HepG2 (cell line): Measurements from ENCODE around the gene SIRPA. TPM values are rescaled to one million over a fixed set of nuclear protein-coding genes. Genes with fewer than 3 reads are reported as not detected.
A peak's percentile ranks its signal among the peaks of the same experiment; 100 is the strongest.

ENCODE experiments used
- CEBPB ChIP-seq: IDR thresholded peaks from 2 replicates; pipeline ENCODE4 v1.6.1; 2011; ENCODE audit warnings: low read depth, low read length, improper control_type of control experiment, borderline replicate concordance
- CEBPG ChIP-seq: IDR thresholded peaks from 2 replicates; pipeline ENCODE4 v1.6.1; 2016
- HDAC1 ChIP-seq: sonication (generic); formaldehyde crosslinking; IDR thresholded peaks from 2 replicates; pipeline ENCODE4 v1.5.1; 2020; ENCODE audit warnings: mild to moderate bottlenecking, missing genetic modification reagents
- HNRNPL ChIP-seq: fragments of 200-400 bp; formaldehyde crosslinking; IDR thresholded peaks from 2 replicates; pipeline ENCODE4 v1.6.1; 2017; ENCODE audit warnings: mild to moderate bottlenecking, low read depth, low read length
- IKZF4 ChIP-seq: sonication (generic); formaldehyde crosslinking; IDR thresholded peaks from 2 replicates; pipeline ENCODE4 v1.5.1; 2020; ENCODE audit warnings: borderline replicate concordance, mild to moderate bottlenecking, low read depth, missing genetic modification reagents; ENCODE audit errors: not compliant biosample characterization
- JUND ChIP-seq: sonication (generic); formaldehyde crosslinking; IDR thresholded peaks from 2 replicates; pipeline ENCODE4 v1.8.0; 2022; ENCODE audit warnings: mild to moderate bottlenecking, missing genetic modification reagents
- MTA3 ChIP-seq: sonication (generic); formaldehyde crosslinking; IDR thresholded peaks from 2 replicates; pipeline ENCODE4 v1.4.0; 2020; ENCODE audit warnings: missing genetic modification reagents
- NR2F1 ChIP-seq, 2 experiments: fragments of 450-650 bp in 1 of 2; formaldehyde crosslinking in 1 of 2; IDR thresholded peaks; 2 replicates each; pipeline versions ENCODE4 v1.5.0 to v1.6.1; 2016 to 2020; ENCODE audit warnings: mild to moderate bottlenecking in 1 of 2, missing compliant biosample characterization in 1 of 2, missing genetic modification reagents in 1 of 2, moderate library complexity in 1 of 2
- RAD21 ChIP-seq: fragments of 450-650 bp; formaldehyde crosslinking; IDR thresholded peaks from 2 replicates; pipeline ENCODE4 v1.5.0; 2020; ENCODE audit warnings: mild to moderate bottlenecking
- SALL1 ChIP-seq: sonication (generic); formaldehyde crosslinking; IDR thresholded peaks from 2 replicates; pipeline ENCODE4 v1.8.0; 2022; ENCODE audit warnings: mild to moderate bottlenecking, missing genetic modification reagents
- ZFP90 ChIP-seq: sonication (generic); formaldehyde crosslinking; IDR thresholded peaks from 2 replicates; pipeline ENCODE4 v1.8.0; 2022; ENCODE audit warnings: missing genetic modification reagents, mild to moderate bottlenecking, inconsistent platforms, borderline replicate concordance
- ZKSCAN8 ChIP-seq: IDR thresholded peaks from 2 replicates; pipeline ENCODE4 v1.6.1; 2016; ENCODE audit warnings: borderline replicate concordance, missing genetic modification reagents, missing compliant biosample characterization
- ZNF280D ChIP-seq: sonication (generic); formaldehyde crosslinking; IDR thresholded peaks from 2 replicates; pipeline ENCODE4 v1.5.1; 2020; ENCODE audit warnings: mild to moderate bottlenecking, missing genetic modification reagents
- ZNF749 ChIP-seq: sonication (generic); formaldehyde crosslinking; IDR thresholded peaks from 2 replicates; pipeline ENCODE4 v1.8.0; 2022; ENCODE audit warnings: mild to moderate bottlenecking, missing genetic modification reagents, moderate library complexity, borderline replicate concordance
- ZNF773 ChIP-seq: sonication (generic); formaldehyde crosslinking; IDR thresholded peaks from 2 replicates; pipeline ENCODE4 v1.4.0; 2020; ENCODE audit warnings: missing genetic modification reagents, borderline replicate concordance
- ZNF781 ChIP-seq: sonication (generic); formaldehyde crosslinking; IDR thresholded peaks from 2 replicates; pipeline ENCODE4 v1.5.1; 2020; ENCODE audit warnings: borderline replicate concordance, mild to moderate bottlenecking, missing genetic modification reagents; ENCODE audit errors: not compliant biosample characterization
- ZNF816 ChIP-seq: sonication (generic); formaldehyde crosslinking; IDR thresholded peaks from 2 replicates; pipeline ENCODE4 v1.8.0; 2022; ENCODE audit warnings: missing genetic modification reagents, mild to moderate bottlenecking, borderline replicate concordance
- polyA plus RNA-seq, 8 experiments: library from polyadenylated mRNA; depleted of rRNA in 3 of 8; stranded (reverse) in 7 of 8; unstranded in 1 of 8; fragments of >200 nt; fragmentation: Illumina TruSeq in 4 of 8; extraction: Trizol in 4 of 8; gene quantifications; 2 replicates each; pipeline versions ENCODE4 v1.2.1 to v1.2.3, GENCODE V29; 2011 to 2016; ENCODE audit warnings: low read depth in 4 of 8, missing spikeins in 1 of 8, mixed read lengths in 1 of 8; ENCODE audit not compliant: insufficient read depth in 1 of 8
- total RNA-seq, 5 experiments: library from RNA; depleted of rRNA; stranded (reverse); fragments of >200 nt; fragmentation: Illumina TruSeq; extraction: Trizol; gene quantifications; 2 replicates each; pipeline ENCODE4 v1.2.3, GENCODE V29; 2016; ENCODE audit warnings: low read depth in 1 of 5
- TF ChIP-seq, protein P1 (sequence below): sonication (generic); formaldehyde crosslinking; IDR thresholded peaks from 2 replicates; pipeline ENCODE4 v1.8.1; 2023; ENCODE audit warnings: mild to moderate bottlenecking, missing genetic modification reagents
- TF ChIP-seq, protein P2 (sequence below): sonication (generic); formaldehyde crosslinking; IDR thresholded peaks from 2 replicates; pipeline ENCODE4 v1.4.0; 2020; ENCODE audit warnings: missing genetic modification reagents

Gene SIRPA
- total and polyA plus RNA-seq, 2 of the 13 experiments (the other 11 are each of a cell fraction or from before 2014, with no cell fraction given) = 7.2 to 17.6 TPM

DNA sequence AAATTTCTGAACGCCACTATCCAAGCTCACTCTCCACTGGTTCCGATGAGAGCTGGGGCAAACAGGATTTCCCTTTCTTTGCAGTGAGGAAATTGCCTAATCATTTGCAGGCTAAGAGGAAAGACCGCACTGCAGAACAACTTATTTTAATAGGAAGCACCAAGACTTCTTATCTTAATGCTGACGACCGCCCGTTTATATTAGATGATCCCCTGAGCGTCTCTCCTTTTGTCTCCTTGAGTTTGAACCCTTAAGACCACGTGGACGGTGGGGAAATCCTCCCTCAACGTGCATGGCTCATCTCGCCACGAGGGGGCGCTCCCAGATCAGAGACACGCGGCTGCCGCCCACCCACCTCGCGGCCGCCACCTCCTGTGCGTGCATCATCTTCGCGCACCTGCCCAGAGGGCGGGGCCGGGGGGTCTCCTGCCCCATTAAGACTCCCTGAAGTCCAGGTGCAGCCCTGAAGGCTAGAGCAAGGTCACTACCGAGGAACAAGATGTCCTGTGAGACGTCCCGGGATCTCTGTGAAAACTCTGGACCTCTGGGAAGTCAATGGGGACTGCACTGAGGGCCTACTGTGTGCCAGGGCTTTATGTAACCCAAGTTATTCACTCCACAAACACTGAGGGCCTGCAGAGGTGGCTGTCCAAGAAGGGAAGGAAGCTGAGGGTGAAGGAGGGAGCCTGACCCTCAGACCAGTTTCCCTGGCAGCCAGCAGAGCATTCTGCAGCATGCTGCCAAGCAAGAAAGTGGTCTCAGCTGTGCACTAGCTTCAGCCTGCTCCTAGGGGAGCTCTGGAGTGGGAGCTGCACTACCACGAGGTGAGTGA is 70.5 kb downstream of the SIRPA start (continued):
- no peak for TF ChIP-seq ZNF816
- TF ChIP-seq SALL1 (CRISPR knock-in tag) = peak; percentile 58
- no peak for TF ChIP-seq ZNF749 (CRISPR knock-in tag)
- TF ChIP-seq HNRNPL = no peak
- 0 out of 2 replicates have a peak, but pooled peaks have one; percentile 14 for TF ChIP-seq HDAC1
- no peak for TF ChIP-seq ZKSCAN8 (CRISPR knock-in tag)
- TF ChIP-seq, protein P1, sequence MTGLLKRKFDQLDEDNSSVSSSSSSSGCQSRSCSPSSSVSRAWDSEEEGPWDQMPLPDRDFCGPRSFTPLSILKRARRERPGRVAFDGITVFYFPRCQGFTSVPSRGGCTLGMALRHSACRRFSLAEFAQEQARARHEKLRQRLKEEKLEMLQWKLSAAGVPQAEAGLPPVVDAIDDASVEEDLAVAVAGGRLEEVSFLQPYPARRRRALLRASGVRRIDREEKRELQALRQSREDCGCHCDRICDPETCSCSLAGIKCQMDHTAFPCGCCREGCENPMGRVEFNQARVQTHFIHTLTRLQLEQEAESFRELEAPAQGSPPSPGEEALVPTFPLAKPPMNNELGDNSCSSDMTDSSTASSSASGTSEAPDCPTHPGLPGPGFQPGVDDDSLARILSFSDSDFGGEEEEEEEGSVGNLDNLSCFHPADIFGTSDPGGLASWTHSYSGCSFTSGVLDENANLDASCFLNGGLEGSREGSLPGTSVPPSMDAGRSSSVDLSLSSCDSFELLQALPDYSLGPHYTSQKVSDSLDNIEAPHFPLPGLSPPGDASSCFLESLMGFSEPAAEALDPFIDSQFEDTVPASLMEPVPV (CRISPR knock-in tag) = no peak
- no peak for TF ChIP-seq NR2F1 (CRISPR knock-in tag; IDR thresholded peaks at IDR 0.05)
- TF ChIP-seq ZFP90 (CRISPR knock-in tag) = no peak
- TF ChIP-seq IKZF4 (CRISPR knock-in tag) = no peak
- TF ChIP-seq, protein P2, sequence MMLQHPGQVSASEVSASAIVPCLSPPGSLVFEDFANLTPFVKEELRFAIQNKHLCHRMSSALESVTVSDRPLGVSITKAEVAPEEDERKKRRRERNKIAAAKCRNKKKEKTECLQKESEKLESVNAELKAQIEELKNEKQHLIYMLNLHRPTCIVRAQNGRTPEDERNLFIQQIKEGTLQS = peak; percentile 12; the same call in 1 of the 2 replicates
- no peak for TF ChIP-seq JUND
- TF ChIP-seq MTA3 (CRISPR knock-in tag) = no peak
- peak; percentile 41 for TF ChIP-seq CEBPB
- TF ChIP-seq ZNF773 (CRISPR knock-in tag) = no peak
- peak; percentile 68 for TF ChIP-seq ZNF781 (CRISPR knock-in tag)
- TF ChIP-seq ZNF280D (CRISPR knock-in tag) = no peak
- TF ChIP-seq RAD21 (CRISPR knock-in tag) = peak; percentile 98
- peak; percentile 58 for TF ChIP-seq CEBPG (CRISPR knock-in tag)
